NOMO-1 treated with DMSO at 0.1 percent for 48 hours (cell line): ENCODE results near the gene LGR4.
"Not testable (repeated sequence)": the region's sequence is repeated elsewhere in the genome, so short reads cannot be mapped to it uniquely, and the experiment has no call there.

Experiments used
- DNase-seq: peaks from one replicate; lab custom pipeline; 2025; ENCODE audit not compliant: unreplicated experiment; lab: John Stamatoyannopoulos, UW

The LGR4 gene

DNA sequence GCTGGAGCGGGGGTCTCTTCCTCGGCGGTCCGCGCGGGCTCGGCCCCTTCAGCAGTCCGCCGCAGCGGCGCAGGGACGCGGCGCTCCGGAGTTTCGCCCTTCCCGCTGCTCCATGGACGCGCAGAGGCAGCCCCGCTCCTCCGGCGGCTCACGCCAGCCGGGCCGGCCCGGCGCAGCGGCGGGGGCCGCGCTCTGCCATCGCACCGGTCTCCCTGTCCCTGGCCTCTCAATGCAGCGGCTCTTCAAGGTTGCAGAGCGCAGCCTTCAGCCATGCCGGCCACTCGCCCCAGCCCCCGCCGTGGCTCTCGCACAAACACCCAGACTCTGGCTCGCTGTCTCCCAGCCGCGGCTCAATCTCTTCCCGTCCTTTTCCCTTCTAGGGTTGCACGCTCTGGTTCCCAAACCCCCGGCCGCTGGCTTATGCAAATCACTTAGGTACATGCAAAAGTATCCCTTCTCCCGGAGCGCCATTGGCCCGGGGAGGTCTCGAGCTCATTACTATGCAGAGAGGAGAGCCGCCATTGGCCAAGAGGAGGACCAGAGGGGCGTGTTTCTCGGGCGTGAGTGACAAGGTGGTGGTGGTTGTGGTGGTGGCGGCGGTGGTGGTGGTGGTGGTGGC is at the start of gene LGR4:
Gene LGR4, minus strand, starts transcription at position 393 of the 619 bp plus-strand sequence. CDS start 488 bp downstream, outside the sequence.
- DNase-seq: peak; percentile 84

DNA sequence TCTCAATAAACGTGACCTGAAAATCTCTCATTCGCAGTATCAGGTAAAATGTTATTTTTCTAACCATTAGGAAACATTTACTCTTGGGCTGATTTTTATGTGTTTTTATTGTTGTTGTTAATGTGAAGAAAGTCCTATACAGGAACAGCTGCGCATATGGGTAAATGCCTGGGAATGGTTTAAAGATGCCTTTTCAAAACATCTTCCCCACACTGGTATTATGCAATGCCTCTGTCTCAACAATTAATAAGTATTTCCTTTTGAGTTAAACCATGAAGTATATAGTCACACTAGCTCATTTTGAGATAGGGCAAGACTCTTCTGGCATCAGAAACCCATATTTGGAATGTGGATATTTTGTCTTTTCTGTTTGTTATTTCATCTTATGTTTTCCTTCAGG is 47.6 kb upstream of the LGR4 start:
- DNase-seq: peak; percentile 43

GRCh38 chr11:27518518-27518917 is 45.9 kb upstream of the LGR4 start:
- DNase-seq: no peak

DNA sequence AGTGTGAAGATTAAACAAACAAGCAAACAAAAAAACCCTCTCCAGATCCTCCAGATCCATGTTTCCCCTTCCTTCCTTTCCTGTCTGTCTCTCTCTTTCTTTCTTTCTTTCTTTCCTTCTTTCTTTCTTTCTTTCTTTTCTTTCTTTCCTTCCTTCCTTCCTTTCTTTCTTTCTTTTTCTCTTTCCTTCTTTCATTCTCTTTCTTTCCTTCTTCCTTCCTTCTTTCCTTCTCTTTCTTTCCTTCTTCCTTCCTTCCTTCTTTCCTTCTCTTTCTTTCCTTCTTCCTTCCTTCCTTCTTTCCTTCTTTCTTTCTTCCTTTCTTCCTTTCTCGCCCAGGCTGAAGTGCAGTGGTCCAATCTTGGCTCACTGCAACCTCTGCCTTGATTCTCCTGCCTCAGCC is 44.9 kb upstream of the LGR4 start:
- not testable (repeated sequence) for DNase-seq

DNA sequence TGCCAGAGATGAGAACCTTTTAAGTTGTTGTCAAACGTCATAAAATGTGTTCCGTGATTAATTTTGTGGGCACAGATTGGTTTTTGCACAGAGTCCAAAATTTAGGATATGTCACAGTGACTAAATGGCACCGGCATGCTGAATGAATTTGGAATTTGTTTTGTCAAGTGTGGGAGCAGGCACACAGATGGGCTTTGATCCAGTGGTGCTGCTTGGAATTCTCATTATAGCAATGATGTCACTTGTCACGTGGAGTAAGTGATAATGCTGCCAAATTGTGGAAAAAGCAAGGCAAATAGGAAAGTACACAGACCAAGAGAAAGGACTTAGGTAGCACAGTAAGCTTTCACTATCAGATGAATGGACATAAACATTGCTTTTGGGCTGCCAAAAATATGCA is 42.0 kb upstream of the LGR4 start:
- DNase-seq: no peak

GRCh38 chr11:27514076-27514475 is 41.5 kb upstream of the LGR4 start:
- no peak for DNase-seq

GRCh38 chr11:27513389-27513788 is 40.8 kb upstream of the LGR4 start:
- DNase-seq: no peak

DNA sequence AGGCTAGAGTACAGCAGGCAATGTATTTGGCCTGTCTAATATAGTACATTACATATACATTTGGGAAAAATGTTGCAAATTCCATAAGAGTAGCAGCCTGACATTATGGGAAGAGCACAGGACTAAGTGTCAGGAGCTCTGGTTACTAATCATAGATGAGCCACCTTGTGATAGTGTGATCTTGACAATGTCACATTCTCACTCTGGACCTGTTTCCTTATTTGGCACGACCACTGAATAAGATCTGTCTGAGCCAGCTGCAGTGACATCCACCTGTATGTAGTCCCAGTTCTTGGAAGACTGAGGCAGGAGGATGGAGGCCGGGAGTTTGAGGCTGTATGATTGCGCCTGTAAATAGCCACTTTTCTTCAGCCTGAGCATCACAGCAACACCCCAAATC is 39.6 kb upstream of the LGR4 start:
- DNase-seq: no peak

GRCh38 chr11:27509908-27510307 is 37.3 kb upstream of the LGR4 start:
- peak; percentile 37 for DNase-seq

DNA sequence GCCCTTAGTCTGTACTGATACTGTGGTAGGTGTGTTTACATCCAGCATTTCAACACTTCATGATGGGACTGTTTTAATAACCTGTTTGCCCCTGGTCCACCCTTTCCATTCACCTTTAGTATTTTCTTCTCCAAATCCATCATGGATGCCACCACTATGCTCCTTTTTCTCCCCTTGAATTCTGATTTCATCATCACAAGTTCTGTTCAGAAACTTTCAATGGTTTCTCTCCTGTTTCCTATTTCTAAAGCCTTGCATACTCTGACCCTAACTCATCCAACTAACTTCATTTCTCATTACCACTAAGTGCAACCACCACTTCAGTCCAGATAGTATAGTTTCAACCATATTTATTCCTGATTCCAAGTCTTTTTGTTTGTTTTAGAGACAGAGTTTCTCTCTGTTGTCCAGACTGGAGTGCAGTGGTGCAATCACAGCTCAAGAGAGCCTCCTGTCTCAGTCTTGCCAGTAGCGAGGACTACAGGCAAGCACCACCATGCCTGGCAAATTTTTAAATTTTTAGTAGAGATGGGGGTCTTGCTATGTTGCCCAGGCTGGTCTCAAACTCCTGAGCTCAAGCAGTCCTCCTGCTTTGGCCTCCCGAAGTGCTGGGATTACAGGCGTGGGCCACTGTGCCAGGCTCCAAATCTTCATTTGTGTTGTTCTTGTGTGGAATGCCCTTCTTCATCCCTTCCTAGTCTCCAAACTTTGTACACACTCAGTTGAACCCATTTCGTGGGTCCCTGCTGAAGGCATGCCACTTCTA is 35.1 kb upstream of the LGR4 start:
- DNase-seq: peak; percentile 34

DNA sequence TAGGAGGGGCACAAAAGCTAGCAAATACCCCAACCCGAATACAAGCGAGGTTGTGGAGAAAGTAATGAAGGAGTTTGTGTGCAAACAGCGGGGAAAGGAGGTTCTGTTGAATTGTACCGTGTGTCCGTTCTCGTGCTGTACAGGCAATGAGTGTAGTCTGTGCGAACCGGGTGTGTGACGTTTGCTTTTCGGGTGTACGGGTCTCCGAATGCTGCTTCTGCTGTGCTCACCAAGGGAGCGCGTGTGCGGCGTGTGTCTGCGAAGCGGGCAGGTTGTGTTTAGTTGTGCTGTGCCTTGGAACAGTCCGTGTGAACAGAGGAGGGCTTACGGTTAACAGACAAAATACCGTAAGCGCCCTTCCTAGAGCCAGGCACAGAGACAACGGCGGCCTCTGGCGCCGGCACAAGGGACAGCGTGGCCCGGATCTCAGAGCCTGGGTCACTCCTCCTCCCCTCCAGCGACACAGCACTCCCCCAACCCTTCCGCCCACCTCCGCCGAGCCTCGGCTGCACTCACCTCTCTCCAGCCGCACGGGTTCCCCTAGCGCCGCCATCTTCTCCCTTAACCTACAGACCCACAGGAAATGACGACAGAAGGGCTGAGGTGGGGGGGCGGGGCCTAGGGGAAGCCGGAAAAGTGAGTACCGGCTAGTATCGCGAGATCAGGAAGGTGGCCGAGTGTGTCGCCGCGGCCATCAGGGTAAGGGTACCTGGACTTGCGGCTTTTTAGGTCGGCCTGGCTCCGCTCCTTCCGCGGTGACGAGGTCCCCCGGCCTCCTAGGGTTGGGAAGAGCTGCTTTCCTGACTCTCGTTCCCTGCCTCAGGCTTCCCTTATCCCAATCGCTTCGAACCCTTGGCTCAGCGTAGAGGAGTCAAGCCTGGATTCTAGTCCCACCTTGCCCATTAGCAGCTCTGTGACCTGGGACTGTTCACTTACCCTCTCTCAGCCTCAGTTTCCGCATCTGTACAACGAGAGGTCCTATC is 33.9 kb upstream of the LGR4 start, which contains the start of gene LIN7C:
Gene LIN7C, minus strand, starts transcription at position 570 of the 983 bp plus-strand sequence. Its CDS starts 17 bp downstream, at position 553.
- DNase-seq: peak; percentile 96

DNA sequence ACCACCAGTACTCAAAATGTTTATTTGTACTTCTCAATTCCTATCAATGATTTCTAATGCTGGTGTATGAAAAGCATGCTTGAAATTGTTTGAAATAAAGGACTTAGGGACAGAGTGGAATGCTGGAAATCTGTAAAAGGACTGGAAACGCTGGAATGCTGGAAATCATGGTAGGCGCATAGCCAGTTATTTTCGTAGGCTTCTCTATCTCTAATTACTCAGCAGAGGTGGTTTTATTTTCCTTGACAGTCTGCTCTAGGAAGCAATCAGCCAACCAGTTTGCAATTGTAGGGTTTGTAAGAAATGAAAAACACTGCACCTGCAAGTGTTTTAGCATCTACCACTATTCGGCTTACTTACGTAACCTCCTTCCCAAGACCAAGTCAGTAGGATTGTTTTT is 33.2 kb upstream of the LGR4 start:
- DNase-seq: no peak

DNA sequence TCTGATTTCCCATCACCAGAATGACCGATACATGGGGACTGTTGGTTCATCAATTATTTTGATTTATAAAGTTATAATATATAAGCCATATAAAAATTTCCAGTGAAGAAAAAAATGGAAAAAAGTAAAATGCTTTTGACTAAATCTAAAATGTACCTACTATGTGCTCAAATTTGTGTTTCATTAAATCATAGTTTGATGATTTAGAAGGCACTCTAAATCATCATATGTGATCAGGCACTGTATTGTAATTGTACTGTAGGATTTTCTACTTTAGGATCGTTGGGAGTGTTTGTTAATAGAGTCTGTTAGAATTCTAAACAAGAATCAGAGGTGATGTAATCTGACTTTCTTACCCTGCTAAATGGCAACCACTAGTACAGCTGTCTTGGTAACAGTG is 31.6 kb upstream of the LGR4 start:
- no peak for DNase-seq

DNA sequence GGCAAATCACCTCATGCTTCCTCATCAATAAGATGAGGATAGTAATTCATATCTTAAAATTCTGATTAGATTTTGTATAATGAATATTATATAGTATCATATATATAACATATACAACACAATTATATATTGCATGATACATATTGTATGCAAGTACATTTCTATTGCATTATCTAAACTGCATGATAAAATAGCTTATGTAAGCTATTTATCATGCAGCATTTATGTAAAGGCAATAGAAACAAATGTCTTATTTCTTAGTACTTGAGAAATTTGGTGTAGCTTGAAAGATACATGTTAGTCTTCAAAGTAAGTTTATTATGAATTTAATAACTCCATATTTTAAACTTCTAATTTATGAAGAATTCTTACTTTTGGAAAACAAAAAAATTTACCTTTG is 28.5 kb upstream of the LGR4 start:
- DNase-seq: no peak

DNA sequence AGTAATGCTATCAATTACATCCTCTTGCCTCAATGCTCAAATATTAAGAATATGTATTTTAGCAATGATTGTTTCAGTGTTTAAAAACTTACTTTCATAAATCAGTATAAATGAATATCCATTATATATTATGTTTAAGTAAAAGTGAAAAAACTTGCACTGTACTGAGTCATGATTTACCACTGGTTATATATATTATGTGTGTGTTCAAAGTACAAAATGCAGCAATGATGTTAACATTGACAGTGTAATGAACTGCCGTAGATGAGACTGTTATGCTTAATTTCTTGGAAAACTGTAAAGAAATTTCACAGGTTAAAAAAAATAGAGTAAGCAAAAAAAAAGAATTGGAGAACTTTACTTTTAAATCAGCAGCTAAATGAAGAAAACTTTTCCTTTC is 25.3 kb upstream of the LGR4 start:
- no peak for DNase-seq

DNA sequence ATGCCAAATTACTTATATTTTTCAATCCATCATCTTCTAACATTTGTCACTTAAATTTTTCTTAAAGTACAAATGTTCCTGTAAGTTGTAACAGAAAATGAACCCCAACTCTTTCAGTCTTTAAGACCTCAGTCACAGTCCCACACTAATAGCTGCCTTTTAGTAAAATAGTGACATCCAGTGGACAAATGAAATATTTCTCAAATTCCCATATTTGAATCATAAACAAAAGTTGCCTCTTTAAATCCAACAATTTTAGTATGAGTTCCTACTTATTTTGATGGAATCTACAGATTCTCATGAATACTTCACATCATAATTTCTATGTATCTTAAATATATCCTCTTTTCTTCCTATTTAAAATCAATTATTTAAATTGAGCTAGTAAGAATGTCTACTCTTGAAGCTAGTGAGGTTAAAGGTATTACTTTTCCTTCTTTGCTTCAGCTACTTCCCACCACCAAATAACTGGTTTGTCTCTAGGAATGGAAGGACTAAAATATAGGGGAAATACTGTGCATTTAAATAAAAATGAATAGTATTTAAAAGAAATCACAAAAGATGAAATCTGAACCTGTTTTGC is 24.8 kb upstream of the LGR4 start:
- peak; percentile 30 for DNase-seq

- DNase-seq: no peak
These were observed 23.9 kb upstream of the LGR4 start for GRCh38 chr11:27496461-27496860.

- DNase-seq: no peak
These were observed 23.2 kb upstream of the LGR4 start for GRCh38 chr11:27495710-27496300.

DNA sequence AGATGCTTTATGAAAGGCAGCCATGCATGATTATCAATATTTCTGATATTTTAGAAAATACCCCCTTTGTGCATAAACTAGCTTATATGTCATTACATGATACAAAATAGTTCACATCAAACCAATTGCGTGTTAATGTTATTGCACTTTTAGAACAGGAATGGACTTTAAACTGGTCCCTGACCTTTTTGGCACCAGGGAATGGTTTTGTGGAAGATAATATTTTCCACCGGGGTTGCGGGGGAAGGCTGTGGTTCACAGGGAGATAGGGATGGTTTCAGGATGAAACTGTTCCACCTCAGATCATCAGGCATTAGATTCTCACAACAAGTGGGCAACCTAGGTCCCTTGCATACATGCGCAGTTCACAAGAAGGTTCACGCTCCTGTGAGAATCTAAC is 16.5 kb upstream of the LGR4 start:
- DNase-seq: no peak

- no peak for DNase-seq
These were observed 15.1 kb upstream of the LGR4 start for GRCh38 chr11:27487706-27488105.
